ENCODE data around the gene CGB5.
A peak's percentile ranks its signal among the peaks of the same experiment; 100 is the strongest.
"Not testable (repeated sequence)": the region's sequence is repeated elsewhere in the genome, so short reads cannot be mapped to it uniquely, and the experiment has no call there.

CGB5 gene

DNA sequence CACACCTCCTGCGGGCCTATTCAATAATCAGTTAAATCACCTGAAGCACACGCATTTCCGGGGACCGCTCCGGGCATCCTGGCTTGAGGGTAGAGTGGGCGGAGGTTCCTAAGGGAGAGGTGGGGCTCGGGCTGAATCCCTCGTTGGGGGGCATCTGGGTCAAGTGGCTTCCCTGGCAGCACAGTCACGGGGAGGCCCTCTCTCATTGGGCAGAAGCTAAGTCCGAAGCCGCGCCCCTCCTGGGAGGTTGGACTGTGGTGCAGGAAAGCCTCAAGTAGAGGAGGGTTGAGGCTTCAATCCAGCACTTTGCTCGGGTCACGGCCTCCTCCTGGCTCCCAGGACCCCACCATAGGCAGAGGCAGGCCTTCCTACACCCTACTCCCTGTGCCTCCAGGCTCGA, at the start of gene CGB5:
CGB5 (plus strand) TSS at position 301 of the 400 bp plus-strand sequence. CDS start 362 bp downstream, outside the sequence.
- not testable (repeated sequence) for DNase-seq (ENCODE audit: low read depth in 2 of 2)

DNA sequence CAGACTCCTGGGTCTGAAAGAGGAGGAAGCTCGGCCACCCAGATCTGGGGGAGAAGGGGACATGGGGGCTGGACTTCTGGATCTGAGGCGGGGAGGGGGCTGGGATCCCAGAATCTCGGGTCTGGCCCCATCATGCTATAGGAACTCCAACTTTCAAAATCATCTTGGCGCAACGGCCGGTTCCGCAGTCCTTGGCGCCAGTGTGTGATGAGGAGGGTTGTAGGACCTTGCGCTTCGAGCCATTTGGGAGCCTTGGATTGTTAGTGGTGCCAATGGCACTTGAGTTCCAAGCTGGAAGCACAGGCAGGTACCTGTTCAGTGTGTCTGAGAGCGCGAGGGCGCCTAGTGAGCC, 49.6 kb upstream of the CGB5 start:
- no peak for DNase-seq (ENCODE audit: low read depth in 2 of 2)

DNA sequence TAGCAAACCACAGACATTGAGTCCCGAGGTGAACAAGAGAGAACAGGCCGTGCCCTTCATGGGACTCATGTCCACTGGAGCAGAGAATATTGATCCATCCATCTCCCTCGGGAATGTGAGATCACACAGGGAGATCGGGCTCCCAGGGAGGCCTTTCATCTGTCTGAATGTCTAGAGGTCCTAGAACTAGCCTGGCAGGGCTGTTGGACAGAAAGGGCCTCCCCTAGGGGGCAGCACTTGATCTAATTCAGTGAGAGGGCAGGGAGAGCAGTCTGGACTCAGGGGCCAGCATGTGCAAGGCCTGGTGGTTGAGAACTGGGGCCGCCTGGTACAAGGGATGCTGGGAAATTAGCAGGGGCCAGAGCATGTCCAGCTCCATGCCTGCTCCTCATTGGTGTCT, 45.7 kb upstream of the CGB5 start:
- DNase-seq (ENCODE audit: low read depth in 2 of 2): no peak

DNA sequence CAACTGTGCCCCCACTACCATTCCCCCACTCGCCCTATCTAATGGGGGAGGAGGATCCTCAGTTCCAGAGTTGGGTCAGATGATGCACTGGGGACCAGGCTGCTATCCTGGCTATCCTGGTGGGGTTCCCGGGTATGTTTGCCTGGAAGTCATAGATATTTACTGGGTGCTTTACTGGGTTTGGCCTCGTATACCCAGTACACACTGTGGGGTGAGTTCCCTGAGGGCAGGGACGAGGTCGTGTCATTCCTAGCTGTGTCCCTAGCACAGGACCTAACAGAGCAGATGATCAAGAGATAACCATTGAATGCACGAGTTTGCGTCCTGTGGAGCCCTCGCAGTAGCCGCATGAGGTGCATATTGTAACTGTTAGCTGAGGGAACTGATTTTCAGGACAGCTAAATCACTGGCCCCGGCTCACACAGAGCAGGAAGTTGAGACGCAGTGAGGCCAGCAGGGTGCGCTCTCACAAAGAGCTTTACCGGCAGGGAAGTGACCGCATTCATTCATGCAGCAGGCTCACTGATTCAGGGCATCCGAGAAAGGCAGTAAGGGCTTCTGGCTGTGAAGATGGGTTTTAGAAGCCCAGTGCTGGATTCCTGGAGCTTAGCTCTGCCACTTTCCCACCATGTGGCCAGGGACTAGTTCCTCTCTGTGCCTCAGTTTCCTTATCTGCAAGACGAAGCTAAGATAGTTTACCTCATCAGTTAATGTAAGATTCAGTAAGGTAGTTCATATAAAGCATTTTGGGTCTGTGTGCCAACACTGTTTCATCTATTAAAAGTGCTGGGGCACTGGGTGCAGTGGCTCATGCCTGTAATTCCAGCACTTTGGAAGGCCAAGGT, 43.9 kb upstream of the CGB5 start:
- DNase-seq (ENCODE audit: low read depth in 2 of 2): peak; percentile 23 to 42

DNA sequence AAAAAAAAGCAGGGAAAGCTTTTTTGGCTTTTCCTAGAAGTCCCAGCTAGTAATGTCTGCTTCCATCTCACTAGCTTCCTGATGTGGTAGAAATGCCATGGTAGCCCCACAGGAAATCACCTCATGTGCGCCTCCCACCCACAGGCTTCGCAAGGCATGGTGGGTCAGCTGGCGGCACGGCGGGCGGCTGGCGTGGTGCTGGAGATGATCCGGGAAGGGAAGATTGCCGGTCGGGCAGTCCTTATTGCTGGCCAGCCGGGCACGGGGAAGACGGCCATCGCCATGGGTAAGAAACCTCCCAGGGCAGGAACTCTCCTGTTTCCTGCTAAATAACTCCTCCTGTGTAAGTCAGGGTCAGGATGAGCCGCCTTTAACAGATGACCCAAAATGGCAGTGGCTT, 39.5 kb upstream of the CGB5 start:
- no peak for DNase-seq (ENCODE audit: low read depth in 2 of 2)

DNA sequence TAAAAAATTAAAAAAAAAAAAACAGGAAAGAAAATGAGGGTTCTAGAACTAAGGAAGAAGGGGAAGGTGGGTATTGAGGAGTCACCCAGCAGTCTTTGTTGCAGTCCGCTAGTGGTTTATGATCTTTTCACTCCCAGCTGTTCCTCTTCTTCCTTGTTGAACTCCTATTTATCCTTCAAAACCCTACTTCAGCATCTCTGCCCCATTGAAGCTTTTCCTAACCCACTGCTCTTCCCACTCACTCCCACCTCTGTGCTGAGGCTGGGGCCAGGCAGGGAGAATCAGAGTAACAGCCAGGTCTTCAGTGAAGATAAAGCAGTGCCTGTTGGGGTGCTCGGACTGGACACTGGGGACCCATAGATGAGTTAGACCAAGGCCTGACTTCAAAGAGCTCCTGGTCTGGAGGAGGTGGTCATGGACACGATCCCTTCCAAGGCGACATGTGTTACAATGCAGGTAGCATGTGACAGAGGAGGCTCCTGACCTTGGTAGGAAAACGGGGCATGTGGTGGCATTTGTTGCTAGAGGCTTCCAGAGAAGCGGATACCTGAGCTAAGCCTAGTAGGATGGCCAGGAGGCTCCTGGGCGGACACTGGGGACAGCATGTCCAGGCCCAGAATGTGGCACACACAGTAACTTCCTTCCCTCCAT, 38.6 kb upstream of the CGB5 start:
- no peak for DNase-seq (ENCODE audit: low read depth in 2 of 2)

DNA sequence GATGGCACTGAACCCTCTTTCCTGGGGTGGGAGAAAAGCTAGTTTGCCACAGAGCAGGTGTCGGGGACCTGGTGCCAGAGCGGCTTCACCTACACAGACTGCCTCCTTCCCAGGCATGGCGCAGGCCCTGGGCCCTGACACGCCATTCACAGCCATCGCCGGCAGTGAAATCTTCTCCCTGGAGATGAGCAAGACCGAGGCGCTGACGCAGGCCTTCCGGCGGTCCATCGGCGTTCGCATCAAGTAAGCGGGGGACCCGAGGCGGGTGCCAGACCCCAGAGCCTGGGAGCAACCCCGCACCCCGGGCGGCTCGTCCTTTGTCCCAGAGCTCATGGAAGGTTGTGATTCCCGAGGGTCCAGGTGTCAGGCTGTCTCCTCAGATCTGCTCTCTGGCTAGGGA, 36.7 kb upstream of the CGB5 start:
- DNase-seq (ENCODE audit: low read depth in 2 of 2): no peak

DNA sequence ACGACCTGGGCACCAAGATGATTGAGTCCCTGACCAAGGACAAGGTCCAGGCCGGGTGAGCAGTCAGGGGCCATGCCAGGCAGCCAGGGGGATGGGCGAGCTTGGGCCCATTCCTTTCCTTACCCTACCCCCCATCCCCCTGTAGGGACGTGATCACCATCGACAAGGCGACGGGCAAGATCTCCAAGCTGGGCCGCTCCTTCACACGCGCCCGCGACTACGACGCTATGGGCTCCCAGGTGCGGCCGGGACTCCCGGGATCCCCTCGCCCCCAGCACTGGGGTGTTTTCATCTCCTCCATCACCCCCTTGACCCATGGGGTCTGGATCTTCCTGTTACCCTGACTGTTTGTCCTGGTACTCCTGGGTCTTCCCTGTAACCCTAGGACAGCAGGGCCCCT, 33.8 kb upstream of the CGB5 start:
- DNase-seq (ENCODE audit: low read depth in 2 of 2): no peak

DNA sequence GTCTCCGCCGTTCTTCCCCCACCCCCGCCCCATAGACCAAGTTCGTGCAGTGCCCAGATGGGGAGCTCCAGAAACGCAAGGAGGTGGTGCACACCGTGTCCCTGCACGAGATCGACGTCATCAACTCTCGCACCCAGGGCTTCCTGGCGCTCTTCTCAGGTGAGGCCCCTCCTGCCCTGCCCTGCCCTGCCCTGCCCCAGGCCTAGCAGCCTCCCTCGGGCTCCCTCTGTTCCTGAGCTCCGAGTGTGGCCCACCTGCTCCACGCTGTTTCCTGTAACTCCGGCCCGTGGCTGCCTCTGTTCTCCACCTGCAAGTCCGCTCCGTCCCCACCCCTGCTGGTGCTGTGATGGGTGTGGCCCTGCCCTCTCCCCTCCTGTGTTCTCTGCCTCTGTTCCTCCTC, 33.2 kb upstream of the CGB5 start:
- no peak for DNase-seq (ENCODE audit: low read depth in 2 of 2)

DNA sequence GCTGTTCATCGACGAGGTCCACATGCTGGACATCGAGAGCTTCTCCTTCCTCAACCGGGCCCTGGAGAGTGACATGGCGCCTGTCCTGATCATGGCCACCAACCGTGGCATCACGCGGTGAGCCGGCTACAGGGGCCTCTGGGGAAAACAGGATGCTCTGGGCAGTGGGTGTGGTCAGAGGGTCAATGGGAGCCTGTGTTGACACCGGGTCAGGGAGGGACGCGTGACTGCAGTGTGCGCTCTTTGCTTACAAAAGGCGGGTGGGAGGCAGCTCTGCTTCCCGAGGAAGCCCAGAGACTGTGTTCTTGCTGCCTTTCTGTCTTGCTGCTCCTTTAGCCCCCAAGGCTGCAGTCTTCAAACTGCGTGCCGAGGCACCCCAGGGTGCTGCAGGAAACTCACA, 32.5 kb upstream of the CGB5 start:
- no peak for DNase-seq (ENCODE audit: low read depth in 2 of 2)

DNA sequence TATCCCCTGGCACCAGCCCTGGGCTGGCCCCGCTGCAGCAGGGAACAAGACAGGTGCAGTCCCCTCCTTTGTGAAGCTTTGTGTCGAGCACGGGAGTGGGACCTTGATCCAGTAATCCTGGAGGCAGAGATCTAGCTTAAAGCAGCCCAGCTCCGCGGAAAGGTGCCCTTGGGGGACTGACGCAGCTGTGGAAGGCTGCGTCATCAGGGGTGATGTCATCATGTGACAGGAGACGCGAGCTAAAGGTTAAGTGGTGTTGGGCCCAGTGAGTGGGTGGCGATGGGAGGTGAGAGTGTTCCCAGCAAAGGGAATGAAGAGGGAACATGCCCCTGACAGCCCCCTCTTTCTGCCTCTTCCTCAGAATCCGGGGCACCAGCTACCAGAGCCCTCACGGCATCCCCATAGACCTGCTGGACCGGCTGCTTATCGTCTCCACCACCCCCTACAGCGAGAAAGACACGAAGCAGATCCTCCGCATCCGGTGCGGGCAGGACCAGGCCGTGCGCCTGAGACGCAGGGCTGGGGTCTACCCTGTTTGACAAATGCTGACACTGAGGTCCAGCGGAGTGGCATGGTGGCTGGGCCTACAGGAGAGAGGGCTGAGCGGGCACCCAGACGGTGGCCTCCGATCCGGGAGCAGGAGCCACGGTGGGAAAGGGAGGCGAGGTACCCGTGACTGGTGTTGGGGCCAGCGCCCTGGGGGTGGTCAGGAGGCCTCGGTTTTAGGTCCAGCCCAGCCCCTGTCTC, 29.4 kb upstream of the CGB5 start:
- DNase-seq (ENCODE audit: low read depth in 2 of 2): no peak

DNA sequence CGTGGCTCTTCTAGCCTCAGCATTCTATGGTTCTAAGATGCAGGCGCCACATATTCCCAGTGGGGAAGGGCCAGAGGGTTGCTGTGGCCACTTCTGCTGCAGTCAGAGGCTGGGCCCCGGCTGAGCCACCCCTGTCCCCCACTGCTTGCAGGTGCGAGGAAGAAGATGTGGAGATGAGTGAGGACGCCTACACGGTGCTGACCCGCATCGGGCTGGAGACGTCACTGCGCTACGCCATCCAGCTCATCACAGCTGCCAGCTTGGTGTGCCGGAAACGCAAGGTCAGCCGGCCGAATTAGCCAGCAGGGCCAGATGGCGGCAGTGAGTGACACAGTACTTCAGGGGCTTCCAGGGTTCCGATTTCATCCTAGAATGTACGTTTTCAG, 28.8 kb upstream of the CGB5 start:
- no peak for DNase-seq (ENCODE audit: low read depth in 2 of 2)

DNA sequence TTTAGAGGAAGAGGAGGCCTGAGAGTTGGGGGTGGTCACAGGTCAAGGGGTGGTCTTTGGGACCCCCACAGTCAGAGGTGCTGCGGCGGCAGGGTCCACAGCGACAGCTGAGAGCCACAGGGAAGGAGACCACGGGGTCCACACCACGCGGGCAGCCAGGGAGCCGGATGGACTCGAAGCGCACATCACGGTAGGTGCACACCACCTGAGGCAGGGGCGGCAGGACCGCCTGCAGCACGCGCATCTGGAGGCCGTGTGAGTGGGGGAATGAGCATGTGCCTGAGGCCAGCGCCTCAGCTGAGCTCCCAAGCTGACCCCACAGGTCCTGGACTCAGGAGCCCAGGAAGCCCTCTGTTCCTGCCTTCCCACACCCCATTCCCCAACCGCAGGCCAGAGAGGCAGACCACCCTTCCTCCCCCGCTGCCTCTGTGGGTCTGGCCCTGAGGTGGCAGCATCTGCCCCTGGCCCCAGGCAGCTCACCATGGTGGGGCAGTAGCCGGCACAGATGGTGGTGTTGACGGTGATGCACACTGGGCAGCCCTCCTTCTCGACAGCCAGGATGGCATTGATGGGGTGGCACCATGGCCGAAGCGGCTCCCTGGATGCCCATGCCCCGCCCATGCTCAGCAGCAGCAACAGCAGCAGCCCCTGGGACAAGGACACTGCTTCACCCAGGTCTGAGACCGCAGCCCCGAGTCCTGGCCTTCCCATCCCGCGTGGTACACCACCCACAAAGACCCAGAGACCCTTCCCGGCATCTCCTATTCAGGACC, 27.4 kb upstream of the CGB5 start:
- DNase-seq (ENCODE audit: low read depth in 2 of 2): no peak

DNA sequence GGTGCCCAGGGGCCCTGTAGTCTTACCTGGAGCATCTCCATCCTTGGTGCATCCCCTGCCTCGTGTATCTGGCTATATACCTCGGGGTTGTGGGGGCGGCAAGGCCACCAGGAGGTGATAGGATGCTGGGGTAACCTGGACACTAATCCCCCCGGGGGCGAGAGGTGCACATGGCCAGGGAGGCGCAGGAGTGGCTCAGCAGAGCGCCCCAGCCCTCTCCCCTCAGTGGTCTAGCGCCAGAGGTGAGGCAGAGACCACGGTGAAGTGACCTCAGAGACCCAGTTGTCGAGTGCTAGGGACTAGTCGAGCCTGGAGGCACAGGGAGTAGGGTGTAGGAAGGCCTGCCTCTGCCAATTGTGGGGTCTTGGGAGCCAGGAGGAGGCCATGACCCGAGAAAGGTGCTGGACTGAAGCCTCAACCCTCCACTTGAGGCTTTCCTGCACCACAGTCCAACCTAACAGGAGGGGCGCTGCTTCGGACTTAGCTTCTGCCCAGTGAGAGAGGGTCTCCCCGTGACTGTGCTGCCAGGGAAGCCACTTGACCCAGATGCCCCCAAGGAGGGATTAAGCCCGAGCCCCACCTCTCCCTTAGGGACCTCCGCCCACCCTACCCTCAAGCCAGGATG, 26.5 kb upstream of the CGB5 start, which contains the start of gene LHB:
LHB (minus strand) TSS at position 51 of the 625 bp plus-strand sequence; CDS start at position 41, 10 bp downstream.
- DNase-seq (ENCODE audit: low read depth in 2 of 2): no peak

DNA sequence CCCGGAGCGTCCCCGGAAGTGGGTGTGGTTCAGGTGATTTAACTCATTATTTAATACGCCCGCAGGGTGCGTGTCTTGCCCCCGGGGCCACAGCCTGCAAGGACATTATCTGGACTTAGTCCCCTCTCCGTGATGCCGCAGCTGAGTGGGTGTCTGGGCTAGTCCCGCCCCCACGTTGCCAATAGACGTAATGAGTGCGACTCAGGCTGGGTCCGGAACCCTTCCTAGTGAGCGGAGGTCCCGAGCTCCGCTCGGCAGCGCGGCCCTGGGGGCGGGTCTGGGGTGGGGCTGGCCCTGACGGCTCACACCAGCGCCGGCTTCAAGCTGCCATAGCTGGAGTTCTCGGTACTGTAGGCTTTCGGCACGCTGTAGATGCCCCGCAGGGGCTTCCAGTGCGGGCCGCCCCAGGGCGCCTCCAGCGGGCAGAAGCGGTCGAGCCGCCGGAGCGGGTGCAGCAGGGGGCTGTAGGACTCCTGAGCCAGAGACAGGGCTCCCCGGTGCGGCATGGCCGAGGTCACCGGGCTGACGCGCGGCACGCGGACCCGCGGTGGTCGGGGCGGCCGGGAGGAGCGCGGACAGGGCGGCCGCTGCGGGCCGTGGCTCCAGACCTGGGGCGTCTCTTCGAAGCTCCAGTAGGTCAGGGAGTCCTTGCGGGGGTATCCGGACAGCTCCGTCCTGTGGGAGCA, 25.8 kb upstream of the CGB5 start:
- peak in 1 of 2 donors; percentile 20 for DNase-seq (ENCODE audit: low read depth in 2 of 2)

DNA sequence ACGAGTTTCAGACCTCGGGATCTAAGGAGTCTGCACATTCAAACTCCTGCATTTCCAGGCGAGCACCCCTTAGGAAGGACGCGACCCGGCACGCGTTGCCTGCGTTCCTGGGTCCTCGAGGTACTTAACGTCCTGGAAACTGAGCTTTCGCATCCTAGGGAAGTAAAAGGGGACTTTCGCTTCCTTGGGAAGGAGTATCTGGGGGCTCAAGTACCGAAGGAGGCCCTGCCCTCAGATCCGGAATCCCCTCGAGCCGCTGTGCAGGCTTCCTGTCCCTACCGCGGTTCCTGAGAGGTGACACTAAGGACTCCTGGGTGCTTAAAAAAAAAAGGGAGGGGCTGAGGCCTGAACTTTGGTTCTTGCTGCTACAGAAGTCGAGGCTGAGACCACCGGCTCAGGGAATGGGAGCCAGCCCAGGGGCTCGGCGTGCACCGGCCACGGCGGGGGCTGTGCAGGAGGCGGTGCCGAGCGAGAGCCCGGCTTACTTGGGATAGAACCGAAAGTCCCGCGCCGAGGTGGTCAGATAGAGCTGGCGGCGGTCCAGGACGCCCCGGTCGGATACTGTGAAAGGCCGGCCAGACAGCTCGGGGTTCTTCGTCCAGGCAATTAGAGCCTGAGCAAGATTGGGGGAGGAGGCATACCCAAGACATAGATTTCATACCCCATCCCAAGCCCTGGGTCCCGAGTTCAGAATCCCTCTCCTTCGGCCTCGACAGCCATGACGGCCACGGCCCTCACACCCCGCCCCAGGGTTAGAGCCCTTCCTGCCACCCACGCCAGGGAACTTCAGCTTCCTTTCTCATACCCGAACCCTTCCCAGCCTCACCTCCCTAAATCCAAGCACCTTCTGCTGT, 25.0 kb upstream of the CGB5 start:
- DNase-seq (ENCODE audit: low read depth in 2 of 2): not testable (repeated sequence)

DNA sequence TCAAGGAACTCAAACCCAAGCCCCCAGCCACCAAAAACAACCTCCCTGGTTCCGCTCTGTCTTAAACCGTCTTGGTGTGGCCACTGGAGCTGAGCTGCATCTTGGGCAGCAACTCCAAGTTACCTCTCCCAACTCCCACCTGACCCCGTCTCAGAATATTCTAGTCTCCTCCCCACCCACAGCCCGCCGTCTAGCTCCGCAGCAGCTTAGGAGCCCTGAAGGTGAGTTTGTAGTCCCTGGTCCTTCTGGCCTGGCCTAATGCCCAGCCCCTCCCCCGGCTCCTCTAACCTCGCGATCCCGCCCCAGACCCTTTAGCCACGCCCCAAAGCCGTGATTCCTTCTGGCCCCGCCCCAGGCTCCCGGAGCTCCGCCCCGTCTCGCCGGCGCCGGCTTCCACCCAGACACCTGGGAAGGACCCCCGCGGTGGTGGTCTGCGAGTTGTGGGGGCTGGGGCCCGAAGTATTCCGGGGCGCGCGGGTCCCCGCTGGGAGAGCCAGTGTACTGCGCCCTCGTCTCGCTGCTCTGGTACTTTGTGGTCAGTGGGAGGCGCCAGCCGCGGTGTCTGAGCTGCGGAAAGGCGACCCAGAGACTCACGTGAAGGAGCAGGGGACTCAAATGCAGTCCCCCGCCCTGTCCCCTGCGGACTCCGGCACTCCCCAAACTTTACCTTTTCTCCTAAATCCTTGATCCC, 24.3 kb upstream of the CGB5 start:
- DNase-seq (ENCODE audit: low read depth in 2 of 2): peak; percentile 31 to 36

DNA sequence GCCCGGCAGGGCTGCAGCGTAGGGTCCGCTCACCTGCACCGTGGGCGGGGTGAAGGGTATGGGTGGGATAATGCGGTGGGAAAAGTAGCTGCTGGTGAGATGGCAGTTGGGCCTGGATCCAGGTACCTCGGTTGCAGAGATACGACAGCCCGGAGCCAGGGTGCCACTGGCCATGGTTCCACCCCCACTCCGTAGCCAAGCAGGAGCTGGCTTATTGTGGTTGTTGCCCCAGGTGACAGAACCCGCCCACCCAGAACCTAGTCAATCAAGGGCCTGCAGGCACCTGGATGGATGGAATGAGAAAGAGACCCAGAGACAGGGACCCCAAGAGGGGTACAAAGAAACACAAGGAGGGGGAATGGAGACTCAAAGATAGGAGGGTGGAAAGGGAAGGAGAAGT, 23.3 kb upstream of the CGB5 start:
- DNase-seq (ENCODE audit: low read depth in 2 of 2): no peak

Measured in activated CD8-positive, alpha-beta memory T cell treated with anti-CD3 and anti-CD28 coated beads for 4 hours (primary cell).